Measurements from ENCODE around the gene TCF7L1.
A peak's percentile ranks its signal among the peaks of the same experiment; 100 is the strongest.

TCF7L1 gene

DNA sequence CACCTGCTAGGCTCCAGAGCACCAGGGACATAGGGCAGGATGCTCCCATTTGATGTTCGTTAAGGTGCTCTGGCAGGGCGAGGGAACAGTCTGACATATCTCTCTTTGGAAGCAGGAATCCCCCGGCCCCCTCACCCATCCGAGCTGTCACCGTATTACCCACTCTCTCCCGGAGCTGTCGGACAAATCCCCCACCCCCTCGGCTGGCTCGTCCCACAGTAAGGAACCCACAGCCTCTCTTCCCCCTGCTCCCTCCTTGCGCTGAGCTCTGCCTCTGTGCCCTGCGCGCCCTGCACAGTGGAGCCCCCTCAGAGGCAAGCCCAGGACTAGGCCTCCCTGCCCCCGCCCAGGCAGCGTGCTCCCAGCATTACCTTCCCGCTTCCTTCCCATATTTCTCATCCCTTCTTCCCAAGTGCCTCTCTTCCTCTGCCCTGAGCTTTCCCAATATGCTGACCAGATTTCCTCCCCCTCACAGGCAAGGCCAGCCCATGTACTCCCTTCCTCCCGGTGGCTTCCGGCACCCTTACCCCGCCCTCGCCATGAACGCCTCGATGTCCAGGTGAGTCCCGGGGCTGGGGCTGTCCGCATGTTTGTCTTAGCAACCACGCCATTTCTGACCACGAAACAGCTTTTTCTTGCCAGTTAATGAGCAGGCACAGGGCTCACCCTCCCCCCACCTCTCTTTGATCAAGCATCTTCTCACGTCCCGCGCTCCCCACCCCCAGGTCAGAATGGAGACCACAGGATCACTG is 170.8 kb downstream of the TCF7L1 start:
- DNase-seq (ENCODE audit: low read depth, low spot score) = no peak
- TF ChIP-seq, protein P1, sequence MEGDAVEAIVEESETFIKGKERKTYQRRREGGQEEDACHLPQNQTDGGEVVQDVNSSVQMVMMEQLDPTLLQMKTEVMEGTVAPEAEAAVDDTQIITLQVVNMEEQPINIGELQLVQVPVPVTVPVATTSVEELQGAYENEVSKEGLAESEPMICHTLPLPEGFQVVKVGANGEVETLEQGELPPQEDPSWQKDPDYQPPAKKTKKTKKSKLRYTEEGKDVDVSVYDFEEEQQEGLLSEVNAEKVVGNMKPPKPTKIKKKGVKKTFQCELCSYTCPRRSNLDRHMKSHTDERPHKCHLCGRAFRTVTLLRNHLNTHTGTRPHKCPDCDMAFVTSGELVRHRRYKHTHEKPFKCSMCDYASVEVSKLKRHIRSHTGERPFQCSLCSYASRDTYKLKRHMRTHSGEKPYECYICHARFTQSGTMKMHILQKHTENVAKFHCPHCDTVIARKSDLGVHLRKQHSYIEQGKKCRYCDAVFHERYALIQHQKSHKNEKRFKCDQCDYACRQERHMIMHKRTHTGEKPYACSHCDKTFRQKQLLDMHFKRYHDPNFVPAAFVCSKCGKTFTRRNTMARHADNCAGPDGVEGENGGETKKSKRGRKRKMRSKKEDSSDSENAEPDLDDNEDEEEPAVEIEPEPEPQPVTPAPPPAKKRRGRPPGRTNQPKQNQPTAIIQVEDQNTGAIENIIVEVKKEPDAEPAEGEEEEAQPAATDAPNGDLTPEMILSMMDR (IDR thresholded peaks at IDR 0.05; ENCODE audit: low read depth, low read length) = no peak
- no peak overlapping the region for H3K4me3 ChIP-seq (ENCODE audit: low read depth, low read length)
- in situ Hi-C loops (cut with HindIII; ENCODE audit: low sequenced_read_pairs) = no loop called here

DNA sequence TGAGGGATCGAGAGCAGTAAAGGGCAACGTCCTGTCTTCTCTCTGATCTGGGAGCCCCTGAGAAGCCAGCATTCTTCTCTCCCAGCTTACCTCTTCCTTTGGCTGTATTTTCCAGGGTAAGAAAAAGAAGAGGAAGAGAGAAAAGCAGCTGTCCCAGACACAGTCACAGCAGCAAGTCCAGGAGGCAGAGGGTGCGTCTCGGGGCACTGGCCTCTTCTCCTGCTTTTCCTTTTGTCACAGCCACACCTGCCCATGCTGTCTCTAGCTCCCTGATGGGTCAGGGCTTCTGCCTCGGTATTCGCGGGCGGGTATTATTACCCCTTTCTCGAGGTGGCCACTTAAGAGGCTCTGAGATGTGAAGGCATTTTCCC is 174.3 kb downstream of the TCF7L1 start:
- TF ChIP-seq, protein P1 (IDR thresholded peaks at IDR 0.05; ENCODE audit: low read depth, low read length) = no peak
- in situ Hi-C loops (cut with HindIII; ENCODE audit: low sequenced_read_pairs) = no loop called here
- no peak for DNase-seq (ENCODE audit: low read depth, low spot score)
- H3K4me3 ChIP-seq (ENCODE audit: low read depth, low read length) = no peak overlapping the region

DNA sequence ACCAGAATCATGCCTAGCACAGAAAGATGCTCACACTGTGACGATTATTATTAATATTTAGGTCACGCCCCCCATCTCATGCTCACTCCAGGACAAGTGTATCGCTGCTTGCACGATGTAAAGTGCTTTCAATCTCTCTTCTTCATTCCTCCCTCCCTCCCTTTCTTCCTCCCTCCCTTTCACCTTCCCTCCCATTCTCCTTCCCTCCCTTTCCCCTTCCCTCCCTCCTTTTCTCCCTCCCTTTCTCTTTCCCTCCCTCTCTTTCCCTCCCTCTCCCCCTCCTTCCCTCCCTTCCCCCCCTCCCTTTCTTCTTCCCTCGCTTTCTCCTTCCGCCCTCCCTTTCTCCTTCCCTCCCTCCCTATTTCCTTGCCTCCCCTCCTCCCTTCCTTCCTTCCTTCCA is 175.0 kb downstream of the TCF7L1 start:
- H3K4me3 ChIP-seq (ENCODE audit: low read depth, low read length) = no peak overlapping the region
- TF ChIP-seq, protein P1 (IDR thresholded peaks at IDR 0.05; ENCODE audit: low read depth, low read length) = no peak
- in situ Hi-C loops (cut with HindIII; ENCODE audit: low sequenced_read_pairs) = no loop called here
- DNase-seq (ENCODE audit: low read depth, low spot score) = no peak

DNA sequence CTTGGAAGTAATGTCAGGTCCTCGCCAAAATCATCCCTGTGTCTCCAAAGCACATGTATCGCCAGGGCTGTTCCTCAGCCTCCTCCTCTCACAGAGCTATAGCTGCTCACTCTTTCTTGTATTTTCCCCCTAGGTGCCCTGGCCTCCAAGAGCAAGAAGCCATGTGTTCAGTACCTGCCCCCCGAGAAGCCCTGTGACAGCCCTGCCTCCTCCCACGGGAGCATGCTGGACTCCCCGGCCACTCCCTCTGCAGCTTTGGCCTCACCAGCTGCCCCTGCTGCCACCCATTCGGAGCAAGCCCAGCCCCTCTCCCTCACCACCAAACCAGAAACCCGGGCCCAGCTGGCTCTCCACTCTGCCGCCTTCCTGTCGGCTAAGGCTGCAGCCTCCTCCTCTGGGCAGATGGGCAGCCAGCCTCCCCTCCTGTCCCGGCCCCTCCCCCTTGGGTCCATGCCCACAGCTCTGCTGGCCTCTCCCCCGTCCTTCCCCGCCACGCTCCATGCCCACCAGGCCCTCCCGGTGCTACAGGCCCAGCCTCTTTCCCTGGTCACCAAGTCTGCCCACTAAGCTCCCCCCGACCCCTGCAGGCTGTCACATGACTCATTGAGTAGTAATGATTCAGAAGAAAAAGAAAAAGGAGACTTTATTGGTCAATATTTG is 175.8 kb downstream of the TCF7L1 start:
- DNase-seq (ENCODE audit: low read depth, low spot score) = peak; percentile 63
- no peak overlapping the region for H3K4me3 ChIP-seq (ENCODE audit: low read depth, low read length)
- TF ChIP-seq, protein P1 (IDR thresholded peaks at IDR 0.05; ENCODE audit: low read depth, low read length) = no peak
- in situ Hi-C loops (cut with HindIII; ENCODE audit: low sequenced_read_pairs) = no loop called here

DNA sequence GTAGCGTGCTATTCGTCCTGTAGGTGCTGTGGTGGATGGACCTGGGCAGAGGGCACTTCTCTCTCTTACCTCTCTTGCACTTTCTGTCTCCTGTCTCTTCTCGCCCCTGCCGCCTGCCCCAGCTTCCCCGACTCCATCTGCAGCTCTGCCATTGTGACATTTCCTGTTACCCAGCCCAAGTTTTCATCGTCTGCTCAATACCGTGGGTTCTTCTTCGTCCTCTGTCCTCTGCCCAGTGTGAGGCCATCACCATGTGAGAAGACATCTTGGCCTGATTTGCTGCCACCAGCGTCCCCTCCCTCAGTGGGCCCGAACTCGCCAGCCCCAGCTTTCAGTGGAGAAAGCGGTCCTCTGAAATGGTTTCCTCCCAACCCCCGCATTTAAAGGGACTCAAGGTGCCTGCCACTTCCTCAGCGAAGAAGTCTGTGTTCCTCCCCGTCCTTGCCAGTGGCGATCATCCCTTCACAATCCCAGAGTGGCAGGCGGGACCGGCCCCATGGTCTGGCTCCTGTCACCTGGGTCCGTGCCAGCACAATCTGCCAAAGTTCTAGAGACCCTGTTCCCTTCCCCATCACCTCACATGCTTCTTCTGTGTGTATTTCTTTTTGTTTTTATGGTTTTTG is 176.6 kb downstream of the TCF7L1 start:
- DNase-seq (ENCODE audit: low read depth, low spot score) = no peak
- H3K4me3 ChIP-seq (ENCODE audit: low read depth, low read length) = no peak overlapping the region
- in situ Hi-C loops (cut with HindIII; ENCODE audit: low sequenced_read_pairs) = no loop called here
- TF ChIP-seq, protein P1 (IDR thresholded peaks at IDR 0.05; ENCODE audit: low read depth, low read length) = no peak

DNA sequence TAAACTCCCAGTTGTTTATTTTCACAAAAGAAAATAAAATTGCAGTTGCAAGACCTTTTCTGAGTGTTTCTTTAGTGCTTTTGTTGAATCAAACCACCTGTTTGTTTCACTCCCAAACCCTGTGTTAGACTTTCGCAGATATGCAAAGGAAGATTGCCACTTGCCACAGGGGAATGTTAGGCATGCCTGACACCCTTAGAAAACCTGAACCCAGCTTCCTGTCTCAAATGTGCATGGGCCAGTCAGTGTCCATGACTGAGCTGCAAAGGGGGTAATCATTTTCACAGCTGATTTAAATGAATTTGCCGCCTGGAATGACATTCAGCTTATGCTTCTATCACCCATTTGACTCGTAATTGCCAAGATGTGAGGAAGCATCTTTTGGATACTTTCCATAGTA is 177.1 kb downstream of the TCF7L1 start:
- TF ChIP-seq, protein P1 (IDR thresholded peaks at IDR 0.05; ENCODE audit: low read depth, low read length) = no peak
- no peak for DNase-seq (ENCODE audit: low read depth, low spot score)
- in situ Hi-C loops (cut with HindIII; ENCODE audit: low sequenced_read_pairs) = no loop called here
- no peak overlapping the region for H3K4me3 ChIP-seq (ENCODE audit: low read depth, low read length)
